Fibroblast of lung (primary cell): Measurements from ENCODE around the gene ZNF264. TPM values are rescaled to one million over a fixed set of nuclear protein-coding genes. Genes with fewer than 3 reads are reported as not detected.

Experiments used
- DNase-seq, 2 donors: peaks; one replicate each; pipeline versions ENCODE4 v3.0.0 to v3.0.0-alpha.2; 2010; ENCODE audit warnings: low read depth in 2 of 2
- H2AFZ ChIP-seq: 2 replicates; pipeline ENCODE4 v1.5.1; 2012; ENCODE audit warnings: low read length, control low read depth, inconsistent platforms
- H3K27ac ChIP-seq: 2 replicates; pipeline ENCODE4 v1.5.1; 2011; ENCODE audit warnings: low read length, control low read depth; ENCODE audit not compliant: insufficient read depth
- H3K27me3 ChIP-seq: 2 replicates; pipeline ENCODE4 v1.5.1; 2011; ENCODE audit warnings: mild to moderate bottlenecking, low read length; ENCODE audit not compliant: control insufficient read depth, insufficient read depth
- H3K36me3 ChIP-seq: 2 replicates; pipeline ENCODE4 v1.5.1; 2011; ENCODE audit warnings: low read length; ENCODE audit not compliant: control insufficient read depth, insufficient read depth
- H3K4me1 ChIP-seq: 2 replicates; pipeline ENCODE4 v1.5.1; 2011; ENCODE audit warnings: low read length; ENCODE audit not compliant: control insufficient read depth, insufficient read depth; ENCODE audit errors: extremely low read depth
- H3K4me2 ChIP-seq: 2 replicates; pipeline ENCODE4 v1.5.1; 2011; ENCODE audit warnings: low read length, control low read depth; ENCODE audit not compliant: insufficient read depth; ENCODE audit errors: extremely low read depth
- H3K4me3 ChIP-seq, 4 experiments: fragments of 200-600 bp in 1 of 4; sonication (generic) in 1 of 4; replicated peaks in 1 of 4; 2 replicates each; pipeline ENCODE4 v1.5.1; 2011 to 2016; ENCODE audit warnings: low read length in 4 of 4, low read depth in 3 of 4, mild to moderate bottlenecking in 3 of 4, control low read depth in 2 of 4, inconsistent platforms in 1 of 4, mixed read lengths in 1 of 4; ENCODE audit not compliant: insufficient read depth in 1 of 4; ENCODE audit errors: control extremely low read depth in 1 of 4
- H3K79me2 ChIP-seq: 2 replicates; pipeline ENCODE4 v1.5.1; 2012; ENCODE audit warnings: mild to moderate bottlenecking, low read length, inconsistent platforms; ENCODE audit not compliant: control insufficient read depth, insufficient read depth
- H3K9ac ChIP-seq: 2 replicates; pipeline ENCODE4 v1.5.1; 2011; ENCODE audit warnings: mild to moderate bottlenecking, low read length, control low read depth; ENCODE audit not compliant: insufficient read depth
- H3K9me3 ChIP-seq: 2 replicates; pipeline ENCODE4 v1.5.1; 2012; ENCODE audit warnings: low read depth, low read length; ENCODE audit not compliant: control insufficient read depth, insufficient read depth
- H4K20me1 ChIP-seq: 2 replicates; pipeline ENCODE4 v1.5.1; 2011; ENCODE audit warnings: low read length; ENCODE audit not compliant: control insufficient read depth, insufficient read depth; ENCODE audit errors: extremely low read depth
- EZH2 ChIP-seq: IDR thresholded peaks from 2 replicates; pipeline ENCODE4 v1.5.1; 2012; ENCODE audit warnings: low read length, control low read depth, mild to moderate bottlenecking; ENCODE audit errors: missing control alignments
- polyA minus RNA-seq: library from RNA; depleted of rRNA, polyadenylated mRNA; stranded (reverse); fragments of >200 nt; gene quantifications from 2 replicates; pipeline ENCODE4 v1.2.3, GENCODE V29; 2011; ENCODE audit warnings: low replicate concordance
- polyA plus RNA-seq, 2 donors: library from polyadenylated mRNA; depleted of rRNA in 1 of 2; stranded (reverse) in 1 of 2; unstranded in 1 of 2; fragments of >200 nt; gene quantifications; 2 replicates each; pipeline ENCODE4 v1.2.1, GENCODE V29; 2011 to 2012; ENCODE audit warnings: missing spikeins in 1 of 2
- total RNA-seq: library from RNA; depleted of rRNA; stranded (reverse); fragments of >200 nt; gene quantifications from 2 replicates; pipeline ENCODE4 v1.2.1, GENCODE V29; 2014
- TF ChIP-seq, protein P1 (sequence below), 2 donors: IDR thresholded peaks in 1 of 2; conservative IDR thresholded peaks in 1 of 2; 1 replicate in 1 of 2; 2 replicates in 1 of 2; pipeline ENCODE4 v1.5.1; 2011 to 2012; ENCODE audit warnings: low read length in 2 of 2, control low read depth in 1 of 2, inconsistent platforms in 1 of 2, low read depth in 1 of 2, mild to moderate bottlenecking in 1 of 2

The ZNF264 gene
- total RNA-seq = 19.0 and 24.9 TPM in 2 replicates
- polyA plus RNA-seq = 5.8 and 7.7 TPM in 2 replicates
- polyA plus RNA-seq (2012) = 6.1 and 6.4 TPM in 2 replicates
- 16.5 and 23.5 TPM in 2 replicates for polyA minus RNA-seq

DNA sequence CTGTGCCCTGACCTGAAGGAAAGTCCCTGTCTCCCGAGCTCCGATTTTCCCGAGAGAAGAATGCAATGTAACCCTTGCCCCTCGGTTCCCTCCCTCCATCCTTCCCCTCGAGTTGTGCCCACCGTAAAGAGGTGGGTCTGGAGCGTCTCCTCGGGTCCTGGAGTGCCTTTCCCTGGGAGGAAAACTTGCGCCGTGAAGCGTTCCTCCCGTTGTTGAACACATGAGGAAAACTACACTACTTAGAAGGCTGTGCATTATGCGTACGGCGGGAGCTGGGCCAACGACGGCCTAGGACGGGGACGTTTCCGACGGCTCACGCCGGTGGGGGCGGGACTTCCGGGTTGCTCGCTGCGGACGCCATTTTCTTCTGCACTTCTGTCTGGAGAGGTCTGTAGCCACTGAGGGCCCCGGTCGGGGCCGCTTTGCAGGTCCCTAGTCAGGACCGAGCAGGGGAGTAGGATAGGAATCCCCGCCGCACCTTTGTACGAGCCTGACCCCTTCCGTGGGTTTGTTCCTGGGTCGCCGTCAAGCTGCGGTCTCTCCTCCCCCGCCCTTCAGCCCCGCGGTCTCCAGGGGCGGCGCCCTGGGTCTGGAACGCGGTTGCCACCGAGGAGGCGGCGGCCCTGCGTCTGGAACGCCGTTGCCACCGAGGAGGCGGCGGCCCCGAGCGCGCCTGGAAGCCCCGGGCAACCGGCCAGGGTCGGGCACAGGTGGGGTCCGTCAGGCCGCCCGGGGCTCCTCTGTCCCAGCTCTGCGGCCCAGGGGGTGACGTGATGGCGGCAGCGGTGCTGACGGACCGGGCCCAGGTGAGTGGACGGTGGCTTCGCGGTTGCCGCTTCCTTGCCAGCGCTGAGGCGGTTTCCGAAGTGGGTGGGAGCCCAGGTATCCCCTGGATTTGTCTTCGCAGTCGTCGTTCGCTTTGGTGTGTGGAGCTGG lies at the start of gene ZNF264:
TSS of gene ZNF264 (plus strand) at position 360 of the 936 bp plus-strand sequence. CDS start at position 774, 414 bp downstream.
- Histone ChIP-seq H3K27ac (peak within 1 kb of the TSS; percentile 78), H2AFZ (peak within 1 kb of the TSS; percentile 92), H3K4me1 (no peaks in the 10 kb centered on the region), H3K4me2 (peak within 1 kb of the TSS; percentile 80), H3K79me2 (peaks cover 33% of the 10 kb centered on the region), H3K36me3 (peaks cover 14% of the 10 kb centered on the region), H3K4me3 (peak within 1 kb of the TSS; percentile 87 to 98 (median 96)), H3K9ac (peak within 1 kb of the TSS; percentile 80), H3K27me3 (no peaks in the 10 kb centered on the region), H3K9me3 (no peaks in the 10 kb centered on the region), H4K20me1 (no peaks in the 10 kb centered on the region)
- TF ChIP-seq, protein P1, sequence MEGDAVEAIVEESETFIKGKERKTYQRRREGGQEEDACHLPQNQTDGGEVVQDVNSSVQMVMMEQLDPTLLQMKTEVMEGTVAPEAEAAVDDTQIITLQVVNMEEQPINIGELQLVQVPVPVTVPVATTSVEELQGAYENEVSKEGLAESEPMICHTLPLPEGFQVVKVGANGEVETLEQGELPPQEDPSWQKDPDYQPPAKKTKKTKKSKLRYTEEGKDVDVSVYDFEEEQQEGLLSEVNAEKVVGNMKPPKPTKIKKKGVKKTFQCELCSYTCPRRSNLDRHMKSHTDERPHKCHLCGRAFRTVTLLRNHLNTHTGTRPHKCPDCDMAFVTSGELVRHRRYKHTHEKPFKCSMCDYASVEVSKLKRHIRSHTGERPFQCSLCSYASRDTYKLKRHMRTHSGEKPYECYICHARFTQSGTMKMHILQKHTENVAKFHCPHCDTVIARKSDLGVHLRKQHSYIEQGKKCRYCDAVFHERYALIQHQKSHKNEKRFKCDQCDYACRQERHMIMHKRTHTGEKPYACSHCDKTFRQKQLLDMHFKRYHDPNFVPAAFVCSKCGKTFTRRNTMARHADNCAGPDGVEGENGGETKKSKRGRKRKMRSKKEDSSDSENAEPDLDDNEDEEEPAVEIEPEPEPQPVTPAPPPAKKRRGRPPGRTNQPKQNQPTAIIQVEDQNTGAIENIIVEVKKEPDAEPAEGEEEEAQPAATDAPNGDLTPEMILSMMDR (conservative IDR thresholded peaks at IDR 0.05 in 1 of 2, IDR thresholded peaks at IDR 0.05 in 1 of 2; ENCODE audit: low read depth in 1 of 2, low read length in 2 of 2) = peak in 1 of 2 donors; percentile 3
- no peak for TF ChIP-seq EZH2
- peak; percentile 87 to 88 for DNase-seq

DNA sequence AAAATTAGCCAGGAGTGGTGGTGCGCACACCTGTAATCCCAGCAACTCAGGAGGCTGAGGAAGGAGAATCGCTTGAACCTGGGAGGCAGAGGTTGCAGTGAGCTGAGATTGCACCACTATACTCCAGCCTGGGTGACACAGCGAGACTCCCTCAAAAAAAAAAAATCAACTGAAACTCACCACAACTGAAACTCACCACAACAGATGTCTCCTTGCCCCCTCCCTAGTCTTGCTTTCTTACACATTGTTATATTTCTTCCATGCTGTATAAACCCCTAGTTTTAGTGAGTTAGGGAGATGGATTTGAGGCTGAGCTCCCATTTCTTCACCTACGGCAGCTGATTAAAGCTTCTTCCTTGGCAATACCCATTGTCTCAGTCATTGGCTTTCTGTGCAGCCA lies 49.6 kb upstream of the ZNF264 start:
- TF ChIP-seq, protein P1 (conservative IDR thresholded peaks at IDR 0.05 in 1 of 2, IDR thresholded peaks at IDR 0.05 in 1 of 2; ENCODE audit: low read depth in 1 of 2, low read length in 2 of 2) = no peak
- TF ChIP-seq EZH2 = no peak
- no peaks in the 10 kb centered on the region for H3K79me2 ChIP-seq
- H3K4me2 ChIP-seq = no peak overlapping the region
- no peak for DNase-seq
- H3K9ac ChIP-seq = no peak overlapping the region
- no peaks in the 10 kb centered on the region for H4K20me1 ChIP-seq
- H3K27me3 ChIP-seq = no peaks in the 10 kb centered on the region
- H2AFZ ChIP-seq = no peak overlapping the region
- H3K27ac ChIP-seq = no peak overlapping the region
- no peaks in the 10 kb centered on the region for H3K4me1 ChIP-seq
- H3K9me3 ChIP-seq = no peaks in the 10 kb centered on the region
- H3K4me3 ChIP-seq = no peak overlapping the region
- H3K36me3 ChIP-seq = no peaks in the 10 kb centered on the region

GRCh38 chr19:57152921-57153320 lies 38.4 kb upstream of the ZNF264 start:
- no peak overlapping the region for H2AFZ ChIP-seq
- H3K4me2 ChIP-seq = no peak overlapping the region
- no peak for TF ChIP-seq EZH2
- TF ChIP-seq, protein P1 (conservative IDR thresholded peaks at IDR 0.05 in 1 of 2, IDR thresholded peaks at IDR 0.05 in 1 of 2; ENCODE audit: low read depth in 1 of 2, low read length in 2 of 2) = no peak
- no peaks in the 10 kb centered on the region for H3K9me3 ChIP-seq
- no peaks in the 10 kb centered on the region for H3K79me2 ChIP-seq
- no peaks in the 10 kb centered on the region for H3K36me3 ChIP-seq
- no peaks in the 10 kb centered on the region for H4K20me1 ChIP-seq
- no peaks in the 10 kb centered on the region for H3K4me1 ChIP-seq
- H3K4me3 ChIP-seq = no peak overlapping the region
- H3K9ac ChIP-seq = no peak overlapping the region
- DNase-seq = no peak
- no peak overlapping the region for H3K27ac ChIP-seq
- no peaks in the 10 kb centered on the region for H3K27me3 ChIP-seq
